Fibroblast of skin of right quadriceps (primary cell): Measurements from ENCODE around the gene LSM7.

ENCODE experiments used
- DNase-seq: peaks from one replicate; pipeline ENCODE4 v3.0.0-alpha.2; 2013

LSM7 gene

DNA sequence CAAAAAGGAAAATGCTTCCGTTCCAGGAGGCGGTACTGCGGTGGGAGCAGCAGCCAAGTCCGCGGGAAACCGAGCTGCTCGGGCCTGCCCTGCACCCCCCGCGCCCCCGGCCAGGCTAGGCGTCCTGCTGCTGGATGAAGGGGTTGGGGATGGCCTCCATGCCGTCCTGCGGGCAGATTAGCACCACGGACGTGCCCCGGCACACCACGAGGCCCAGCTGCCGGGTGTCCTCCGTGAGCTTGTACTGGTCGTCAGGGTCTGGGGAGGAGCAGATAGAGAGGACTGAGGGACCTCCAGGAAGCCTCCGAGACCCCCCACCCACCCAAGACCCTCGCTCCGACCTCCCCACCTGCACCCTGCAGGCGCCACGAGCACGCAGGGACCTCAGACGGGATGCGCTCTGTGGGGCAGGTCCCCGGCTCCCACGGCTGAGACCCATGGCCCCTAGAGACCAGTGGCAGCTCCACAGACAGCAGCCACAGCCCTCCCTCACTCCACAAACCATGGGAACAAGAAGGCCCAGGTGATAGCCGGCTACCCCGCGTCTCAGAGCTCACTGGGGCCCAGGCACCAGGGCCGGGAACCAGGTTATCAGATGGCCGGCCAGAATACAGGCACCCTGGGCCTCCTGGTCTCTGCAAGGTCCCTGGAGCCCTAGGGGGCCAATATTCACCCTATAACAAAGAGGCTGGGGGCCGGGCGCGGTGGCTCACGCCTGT, 6.7 kb downstream of the LSM7 start:
- no peak for DNase-seq

DNA sequence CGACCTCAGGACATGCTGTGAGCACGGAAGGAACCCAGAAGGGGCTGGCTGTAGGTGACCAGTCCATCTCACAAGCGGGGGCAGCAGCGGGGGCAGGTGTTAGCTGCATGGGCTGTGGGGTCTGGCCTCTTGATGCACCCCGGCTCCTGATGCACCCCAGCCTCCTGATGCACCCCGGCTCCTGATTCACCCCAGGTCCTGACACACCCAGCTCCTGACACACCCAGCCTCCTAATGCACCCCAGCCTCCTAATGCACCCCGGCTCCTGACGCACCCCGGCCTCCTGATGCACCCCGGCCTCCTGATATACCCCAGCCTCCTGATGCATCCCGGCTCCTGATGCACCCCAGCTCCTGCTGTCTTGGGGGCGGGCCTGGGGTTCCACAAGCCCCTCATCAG, 7.4 kb downstream of the LSM7 start:
- no peak for DNase-seq

DNA sequence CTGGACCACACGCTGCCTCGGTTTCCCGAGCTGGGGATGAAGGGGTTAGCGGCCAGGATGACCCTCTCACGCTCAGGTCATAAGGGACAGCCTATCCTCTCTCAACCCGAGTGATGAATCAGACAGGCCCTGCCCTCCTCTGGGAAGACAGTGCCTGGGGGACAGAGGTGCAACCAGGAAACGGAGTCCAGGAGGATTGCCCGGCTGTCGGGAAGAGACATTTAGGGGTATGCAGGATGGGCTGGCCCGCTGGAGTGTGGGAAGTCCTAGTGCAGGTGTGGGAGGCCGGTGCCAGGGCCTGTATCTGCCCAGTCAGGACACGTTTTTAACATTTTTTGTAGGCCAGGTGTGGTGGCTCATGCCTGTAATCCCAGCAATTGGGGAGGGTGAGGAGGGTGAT, 8.3 kb downstream of the LSM7 start:
- no peak for DNase-seq

DNA sequence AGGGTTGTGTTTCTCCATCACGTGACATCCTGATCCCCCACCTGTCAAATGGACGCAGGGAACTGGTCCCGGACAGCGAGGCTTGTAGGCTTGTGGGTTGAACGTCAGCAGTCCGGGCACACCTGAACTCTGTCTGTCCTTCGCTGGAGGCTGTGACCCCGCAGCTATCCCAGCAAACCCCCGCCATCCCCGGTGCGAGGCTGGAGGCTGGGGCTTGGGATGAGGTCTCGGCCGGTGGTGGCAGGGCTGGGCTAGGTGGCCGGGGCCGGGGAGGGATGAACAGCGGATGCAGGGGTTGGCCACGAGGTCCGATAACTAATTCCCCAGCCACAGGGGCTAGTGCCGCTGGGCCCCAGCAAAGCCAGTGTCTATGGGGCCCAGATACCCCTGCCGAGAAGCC, 8.8 kb downstream of the LSM7 start:
- no peak for DNase-seq

DNA sequence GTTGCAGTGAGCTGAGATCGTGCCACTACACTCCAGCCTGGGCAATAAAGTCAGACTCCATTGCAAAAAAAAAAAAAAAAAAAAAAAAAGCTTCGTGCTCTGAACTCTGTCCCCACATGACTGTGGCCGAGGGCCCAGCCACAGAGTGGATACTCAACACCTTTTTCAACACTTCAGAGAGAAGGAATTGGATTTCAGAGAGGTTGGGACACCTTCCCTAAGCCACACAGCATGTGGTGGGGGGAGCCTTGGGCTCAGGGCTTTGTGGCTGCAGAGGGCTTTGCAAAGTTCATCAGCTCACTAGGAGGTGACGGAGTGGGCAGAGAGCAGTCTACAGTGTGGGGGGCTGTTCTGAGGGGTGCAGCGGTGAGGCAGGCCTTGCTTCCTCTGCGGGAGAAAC, 9.5 kb downstream of the LSM7 start:
- no peak for DNase-seq

DNA sequence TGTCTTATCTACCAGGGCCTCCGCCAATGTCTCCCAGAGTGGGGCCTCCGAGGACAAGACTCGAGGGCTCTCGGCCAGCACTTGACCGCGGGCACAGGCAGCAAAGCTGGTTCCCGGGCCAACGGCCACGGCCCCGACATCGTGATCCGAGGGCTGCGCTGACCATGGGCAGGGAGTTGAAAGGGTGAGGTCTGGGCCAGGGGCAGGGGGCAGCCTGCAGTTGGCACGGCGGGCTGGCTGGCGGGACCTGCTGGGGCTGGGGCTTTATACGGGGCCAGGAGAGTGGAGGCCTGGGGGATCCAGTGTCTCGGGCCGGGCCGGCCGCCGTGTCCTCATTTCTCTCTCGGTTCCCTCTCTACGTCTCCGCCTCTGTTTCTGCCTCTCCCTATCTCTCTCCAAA, 10.6 kb downstream of the LSM7 start:
- DNase-seq = no peak

DNA sequence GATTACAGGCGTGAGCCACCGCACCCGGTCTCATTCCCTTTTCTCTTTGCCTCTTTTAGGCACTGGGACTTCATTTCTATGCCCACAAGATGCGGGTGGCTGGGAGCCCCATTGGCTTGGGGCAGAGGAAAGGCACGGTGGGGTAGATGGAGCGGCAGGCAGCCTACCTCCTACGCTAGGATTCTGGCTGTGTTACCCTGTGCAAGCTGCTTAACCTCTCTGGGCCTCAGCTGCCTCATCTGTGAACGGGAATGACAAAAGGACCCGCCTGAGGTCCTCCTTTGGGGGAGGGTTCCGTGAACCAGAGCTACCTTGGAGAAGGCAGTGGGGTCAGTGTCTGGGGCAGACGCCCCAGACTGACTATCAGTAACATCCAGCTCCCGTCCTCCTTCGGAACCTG, 11.1 kb downstream of the LSM7 start:
- no peak for DNase-seq

DNA sequence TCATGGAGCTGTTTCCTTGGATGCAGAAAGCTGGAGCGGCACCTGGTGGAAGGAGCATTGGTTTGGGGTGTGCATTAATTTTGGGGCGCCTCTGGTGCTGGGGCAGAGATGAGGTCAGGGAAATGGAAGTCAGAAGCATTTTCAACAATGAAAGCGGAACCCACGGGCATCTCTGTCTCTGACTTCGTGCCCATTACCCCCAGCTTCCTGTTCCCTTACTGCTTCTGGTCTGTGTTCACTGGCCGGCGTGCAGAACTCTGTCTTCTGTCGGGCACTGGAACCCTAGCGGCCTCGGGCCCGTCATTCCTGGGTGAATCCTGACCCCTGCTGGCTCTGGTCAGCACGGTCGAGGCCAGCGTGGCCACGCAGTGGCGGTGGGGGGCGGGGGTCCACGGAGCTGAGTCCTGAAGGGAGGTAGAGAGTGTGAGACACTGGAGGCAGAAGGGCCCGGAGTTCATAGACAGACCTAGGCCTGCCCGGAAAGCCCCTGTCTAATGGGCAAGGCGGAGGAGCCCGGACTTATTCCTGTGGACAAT, 12.5 kb downstream of the LSM7 start:
- peak; percentile 48 for DNase-seq

DNA sequence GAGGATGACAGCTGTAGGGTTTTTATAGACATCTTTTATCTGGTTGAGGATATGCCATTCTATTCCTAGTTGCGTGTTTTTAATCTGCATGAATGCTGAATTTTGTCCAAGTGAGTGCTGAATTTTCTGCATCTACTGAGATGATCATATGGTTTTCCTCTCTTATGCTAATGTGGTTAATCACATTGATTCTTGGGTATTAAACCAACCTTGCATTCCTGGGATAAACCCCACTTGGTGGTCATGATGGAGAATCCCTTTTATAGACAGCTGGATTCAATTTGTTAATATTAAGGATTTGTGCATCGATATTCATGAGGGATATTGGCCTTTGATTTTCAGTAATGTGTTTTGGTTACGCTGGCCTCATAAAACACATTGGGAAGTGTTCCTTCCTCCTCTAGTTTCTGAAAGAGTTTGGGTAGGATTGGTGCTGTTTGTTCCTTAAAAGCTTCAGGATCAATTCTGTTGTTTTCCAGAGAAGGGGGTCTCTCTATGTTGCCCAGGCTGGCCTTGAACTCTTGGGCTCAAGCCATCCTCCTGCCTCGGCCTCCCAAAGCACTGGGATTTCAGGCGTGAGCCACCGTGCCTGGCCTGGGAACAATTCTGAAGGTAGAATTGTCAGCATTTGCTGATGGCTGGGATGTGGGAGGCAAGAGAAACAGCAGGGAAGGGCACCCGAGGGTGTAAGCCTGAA, 13.1 kb downstream of the LSM7 start:
- DNase-seq = no peak

DNA sequence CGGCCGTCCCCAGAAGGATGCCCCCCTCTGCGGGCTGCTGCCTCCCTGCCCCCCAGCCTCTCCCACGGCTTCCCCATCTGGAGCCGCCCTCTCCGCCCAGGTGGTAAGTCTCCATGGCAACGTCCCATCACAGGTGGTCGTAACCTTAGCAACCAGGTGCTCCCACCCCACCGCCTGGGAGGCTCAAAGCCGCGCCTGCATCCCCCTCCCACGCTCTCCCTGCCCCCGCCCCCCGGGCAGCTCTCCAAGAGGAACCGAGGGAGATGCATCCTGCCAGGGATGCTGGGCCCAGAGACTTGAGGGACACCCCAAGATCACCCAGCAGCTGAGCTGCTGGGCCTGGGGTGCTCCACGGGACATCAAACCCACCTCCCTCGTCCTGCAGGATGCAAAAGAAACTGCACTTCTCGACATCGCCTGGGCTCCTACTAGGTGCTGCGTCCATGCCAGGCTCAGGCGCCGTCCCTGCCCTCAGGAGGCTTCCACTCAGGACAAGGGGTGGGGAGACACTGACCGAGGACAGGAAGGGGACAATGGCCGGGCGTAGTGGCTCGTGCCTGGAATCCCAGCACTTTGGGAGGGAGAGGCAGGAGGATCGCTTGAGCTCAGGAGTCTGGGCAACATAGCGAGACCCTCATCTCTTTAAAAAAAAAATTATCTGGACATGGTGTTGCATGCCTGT, 15.4 kb downstream of the LSM7 start:
- no peak for DNase-seq

DNA sequence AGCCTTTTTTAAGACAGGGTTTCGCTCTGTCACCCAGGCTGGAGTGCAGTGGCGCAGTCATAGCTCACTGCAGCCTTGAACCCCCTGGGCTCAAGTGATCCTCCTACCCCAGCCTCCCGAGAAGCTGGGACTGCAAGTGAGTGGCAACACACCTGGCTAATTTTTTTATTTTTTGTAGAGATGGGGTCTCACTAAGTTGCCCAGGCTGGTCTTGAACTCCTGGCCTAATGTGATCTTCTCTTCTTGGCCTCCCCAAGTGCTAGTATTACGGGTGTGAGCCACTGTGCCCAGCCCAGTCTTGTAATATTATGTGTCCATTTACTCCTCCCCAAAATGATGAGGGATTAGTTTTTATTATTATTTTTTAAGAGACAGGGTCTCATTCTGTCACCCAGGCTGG, 17.3 kb downstream of the LSM7 start:
- no peak for DNase-seq

DNA sequence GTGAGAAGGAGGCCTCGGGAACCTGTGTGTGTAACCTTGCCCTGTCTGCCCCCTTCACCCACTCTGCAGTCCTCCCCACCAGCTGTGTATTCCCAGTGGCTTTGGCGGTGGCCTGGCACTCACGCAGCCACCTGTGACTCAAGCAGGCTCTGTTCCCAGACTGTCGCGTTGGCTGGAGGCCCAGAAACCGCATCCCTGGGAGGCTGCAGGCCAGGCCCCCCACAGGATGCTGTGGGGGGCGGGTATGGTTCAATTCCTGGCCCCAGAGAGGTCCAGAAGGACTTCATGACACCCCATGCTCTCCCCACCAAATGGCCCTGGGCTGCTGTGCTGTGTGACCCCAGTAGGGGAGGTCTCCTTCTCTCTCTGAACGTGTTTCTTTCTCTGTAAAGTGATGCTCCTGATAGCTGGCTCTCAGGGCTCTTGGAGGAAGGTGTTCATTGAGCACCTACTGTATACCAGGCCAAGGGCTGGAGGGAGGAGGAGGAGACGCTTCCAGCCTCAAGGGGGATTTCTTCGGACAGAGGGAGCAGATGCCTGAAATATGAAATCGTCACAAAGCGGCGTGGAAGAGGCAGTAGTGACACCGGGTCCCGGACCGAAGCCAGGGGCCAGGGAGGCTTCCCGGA, 18.5 kb downstream of the LSM7 start:
- DNase-seq = peak; percentile 48

DNA sequence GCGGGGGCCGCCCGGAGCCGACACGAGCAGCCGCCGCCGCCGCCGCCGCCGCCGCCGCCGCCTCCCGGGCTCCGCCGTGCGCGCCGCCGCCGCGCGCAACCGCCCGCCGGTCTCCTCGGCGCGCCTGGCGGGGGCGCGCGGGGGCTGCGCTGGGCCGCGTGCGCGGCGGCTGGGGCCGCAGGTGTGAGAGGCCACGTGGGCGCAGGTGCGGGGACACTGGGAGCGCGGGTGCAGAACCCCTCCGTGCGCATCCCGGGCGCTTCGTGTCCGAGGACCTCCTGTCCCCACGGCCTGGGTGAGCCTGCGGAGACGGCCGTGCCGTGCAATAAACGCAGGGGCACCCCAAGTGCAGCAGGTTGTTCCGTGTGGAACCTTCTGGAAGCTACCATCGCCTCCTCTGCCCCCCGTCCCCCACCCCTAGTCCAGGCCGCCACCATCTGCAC, 20.3 kb downstream of the LSM7 start, which contains the start of gene LINGO3:
LINGO3 (minus strand) TSS at position 41 of the 443 bp plus-strand sequence. CDS start 16,378 bp downstream, outside the sequence.
- no peak for DNase-seq

DNA sequence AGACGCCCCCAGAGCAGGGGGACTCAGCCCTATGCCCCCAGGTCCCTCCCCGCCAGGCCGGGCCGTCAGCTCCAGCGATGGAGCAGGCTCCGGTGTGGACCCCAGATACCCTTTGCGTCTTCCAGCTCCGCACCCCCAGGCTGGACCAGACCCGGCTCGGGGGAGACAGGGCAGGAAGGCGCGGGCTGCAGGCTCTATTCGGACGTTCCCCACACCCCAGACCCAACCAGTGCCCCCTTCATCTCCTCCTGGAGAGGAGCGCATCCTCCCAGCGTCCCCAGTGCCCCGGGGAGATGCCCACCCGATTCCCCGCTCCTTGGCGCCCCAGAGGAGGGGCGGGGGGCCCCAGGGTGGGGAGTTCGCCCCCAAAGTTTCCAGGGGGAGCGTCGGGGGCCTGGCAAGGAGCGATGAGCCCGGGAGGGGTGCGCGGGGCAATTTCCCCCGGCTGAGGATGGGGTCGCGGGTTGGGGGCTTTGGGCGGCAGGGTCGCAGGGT, 20.8 kb downstream of the LSM7 start:
- no peak for DNase-seq

DNA sequence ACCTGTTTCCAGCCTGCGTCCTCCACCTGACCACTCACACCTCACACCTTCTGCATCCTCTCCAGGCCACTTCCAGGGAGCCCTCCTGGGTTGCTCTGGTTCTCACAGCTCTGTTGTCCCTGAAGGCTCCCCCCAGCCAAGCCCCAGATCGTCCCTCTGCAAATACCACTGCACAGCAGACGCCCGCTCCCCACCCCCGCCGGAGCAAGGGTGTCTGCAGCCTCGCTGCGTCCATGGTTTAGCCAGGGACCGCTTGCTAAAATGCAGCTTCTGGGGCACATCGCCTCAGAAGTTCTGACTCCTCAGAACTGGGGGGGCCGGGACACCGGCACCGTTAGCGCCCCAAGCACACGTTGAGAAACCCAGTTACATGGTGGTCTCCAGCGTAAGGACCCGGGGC, 21.4 kb downstream of the LSM7 start:
- DNase-seq = no peak

DNA sequence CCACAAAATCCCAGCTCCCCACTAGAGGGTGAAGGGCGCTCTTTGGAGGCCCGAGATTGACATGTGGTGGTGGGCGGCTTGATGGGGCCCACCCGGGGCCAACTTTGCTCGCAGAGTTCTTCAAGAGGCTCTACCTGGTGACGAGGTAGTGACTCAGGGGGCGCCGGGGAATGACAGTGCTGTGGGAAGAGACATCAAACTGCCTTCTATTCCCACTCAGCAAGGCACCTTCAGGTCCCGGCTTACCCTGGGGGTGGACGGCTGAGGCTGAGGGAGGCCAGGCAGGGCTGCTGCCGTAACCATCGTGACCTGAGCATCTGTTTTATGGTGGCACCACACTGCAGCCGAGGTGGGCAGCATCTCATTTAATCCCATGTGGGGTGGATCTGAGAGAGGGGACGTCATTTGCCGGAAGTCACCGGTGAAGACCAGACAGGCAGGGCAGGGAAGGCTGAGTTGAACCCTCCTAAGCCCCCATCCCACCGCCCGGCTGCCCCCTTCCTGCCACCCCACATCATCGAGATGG, 22.0 kb downstream of the LSM7 start:
- no peak for DNase-seq

DNA sequence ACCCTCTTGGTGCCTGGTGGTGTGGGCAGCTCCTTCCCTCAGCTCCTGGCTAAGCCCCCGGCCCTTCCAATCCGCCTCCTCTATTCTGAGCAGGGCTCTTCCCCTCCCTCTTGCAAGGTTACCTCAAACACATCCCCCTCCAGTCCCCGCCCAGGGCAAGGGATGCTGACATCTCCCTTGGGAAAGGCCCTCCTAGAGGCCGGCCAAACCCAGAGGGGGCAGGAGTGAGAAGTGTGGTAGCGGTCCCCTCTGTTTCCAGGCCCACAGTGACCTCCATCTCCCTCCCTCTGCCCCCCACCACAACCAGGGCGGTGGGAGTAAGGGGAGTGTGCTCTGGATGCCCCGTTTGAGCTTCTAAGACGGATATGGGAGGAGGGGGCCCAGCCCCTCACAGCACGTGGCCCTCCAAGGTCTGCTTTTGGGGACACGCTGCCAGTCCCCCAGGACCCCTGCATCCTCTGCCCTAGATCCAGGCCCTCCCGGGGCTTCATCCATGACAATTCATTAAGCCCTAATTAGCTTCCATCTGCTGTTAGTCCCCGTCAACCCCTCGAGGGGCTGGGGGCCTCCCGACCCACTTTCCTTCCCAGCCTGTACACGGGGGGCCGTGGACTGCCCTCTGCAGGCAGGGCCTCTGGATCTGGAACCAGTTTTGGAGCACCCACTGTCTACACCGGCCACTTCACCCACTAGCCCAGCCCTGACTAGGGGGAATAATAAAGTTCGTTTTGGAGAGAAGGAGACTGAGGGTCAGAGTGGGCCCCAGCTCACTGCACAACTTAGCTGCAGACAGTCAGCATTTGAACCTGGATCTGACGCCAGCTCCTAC, 22.7 kb downstream of the LSM7 start:
- DNase-seq = no peak

DNA sequence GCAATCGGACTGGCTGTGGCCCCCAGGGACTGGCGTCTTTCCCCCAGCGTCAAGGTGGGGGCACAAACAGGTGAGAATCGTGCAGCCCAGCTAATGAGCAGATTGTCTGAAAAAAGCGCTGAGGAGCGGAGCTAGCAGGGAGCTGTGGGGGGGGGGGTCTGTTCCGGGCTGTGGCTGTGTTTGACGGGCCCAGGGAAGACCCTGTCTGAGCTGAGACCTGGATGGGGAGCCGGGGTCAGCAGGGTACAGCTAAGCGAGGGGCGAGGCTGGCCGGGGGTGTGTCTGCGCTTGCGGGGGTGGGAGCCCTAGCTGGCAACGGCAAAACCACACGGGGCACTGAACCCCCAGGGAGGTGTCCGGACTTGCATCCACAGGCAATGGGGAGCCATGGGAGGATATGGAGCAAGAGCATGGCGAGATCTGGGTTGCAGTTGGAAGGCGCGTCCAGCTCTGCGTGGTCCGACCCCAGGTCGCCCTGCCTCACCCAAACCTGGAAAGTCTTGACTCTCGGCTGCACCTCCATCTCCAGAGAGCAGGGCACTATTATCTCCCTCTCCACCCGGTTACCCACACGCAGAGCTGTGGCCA, 25.1 kb downstream of the LSM7 start:
- DNase-seq = no peak

DNA sequence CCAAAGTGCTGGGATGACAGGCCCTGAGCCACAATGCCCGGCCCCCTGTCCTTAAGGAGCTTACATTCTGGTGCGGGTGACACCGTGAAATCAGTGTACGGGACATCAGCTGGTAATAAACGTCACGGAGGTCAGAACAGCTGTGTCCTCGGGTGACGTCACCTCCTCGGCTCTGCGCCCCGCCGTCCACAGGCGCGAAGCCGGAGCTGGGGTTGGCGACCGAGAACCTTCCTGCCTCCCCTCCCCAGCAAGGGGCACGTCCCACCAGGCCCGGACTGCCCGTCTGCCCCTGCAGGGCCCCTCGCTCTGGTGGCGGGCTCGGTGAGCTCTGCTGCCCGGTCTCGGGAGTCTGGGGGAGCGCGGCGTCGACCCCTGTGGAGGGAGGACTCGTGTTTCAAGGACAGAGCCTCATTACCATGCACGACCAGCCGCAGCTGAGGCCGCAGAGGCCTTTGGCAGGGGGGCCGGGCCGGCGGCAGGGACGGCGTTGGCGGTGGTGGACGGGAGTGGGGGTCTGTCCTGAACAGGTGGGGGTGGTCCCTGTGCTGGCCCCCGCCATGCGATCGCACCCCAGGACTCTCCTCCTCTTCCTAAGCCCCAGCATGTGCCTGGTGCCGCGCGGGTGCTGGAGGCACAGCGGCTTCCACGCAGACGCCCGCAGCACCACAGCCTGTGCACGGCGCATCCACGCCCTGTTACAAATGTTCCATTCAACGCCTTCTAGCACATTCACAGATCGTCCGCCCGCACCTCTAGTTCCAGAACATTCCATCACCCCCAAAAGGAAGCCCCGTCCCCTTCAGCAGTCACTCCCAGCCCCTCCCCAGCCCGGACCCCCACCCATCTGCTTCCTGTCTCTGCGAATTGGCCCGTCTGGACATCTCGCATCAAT, 25.8 kb downstream of the LSM7 start:
- DNase-seq = peak; percentile 23

DNA sequence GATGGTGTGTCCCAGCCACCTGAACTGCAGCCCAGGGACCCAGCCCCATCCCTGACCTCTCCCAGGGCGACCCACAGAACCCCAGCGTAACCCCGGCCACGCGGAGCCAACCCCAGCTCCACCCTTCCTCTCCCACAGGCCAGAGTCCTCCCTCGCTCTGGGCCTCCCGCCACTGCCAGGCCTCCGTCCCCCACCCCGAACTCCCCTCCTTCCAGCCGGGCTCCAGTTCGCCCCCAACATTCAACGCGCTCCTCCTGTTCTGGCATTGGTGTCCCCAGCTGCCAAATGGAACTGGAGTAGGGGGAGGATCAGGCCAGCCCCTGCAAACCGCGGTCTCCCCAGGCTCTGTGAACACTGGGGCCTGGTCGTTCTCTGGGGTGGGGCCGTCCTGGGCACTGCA, 27.9 kb downstream of the LSM7 start:
- no peak for DNase-seq
